Stimulated activated CD4-positive, alpha-beta T cell treated with anti-CD3 and anti-CD28 coated beads, TNF-alpha, amount 100 ng/mL, for 4 hours (primary cell): ENCODE results near the gene PTPRD.

ENCODE experiments used
- DNase-seq, 3 experiments: peaks; one replicate each; pipeline ENCODE4 v3.0.0-alpha.2; 2020; ENCODE audit warnings: low read depth in 3 of 3

PTPRD gene

GRCh38 chr9:8585036-8585435 lies 2027.8 kb downstream of the PTPRD start:
- no peak for DNase-seq

- no peak for DNase-seq
These were observed 2033.1 kb downstream of the PTPRD start for GRCh38 chr9:8579661-8580060.

GRCh38 chr9:8576741-8577140 lies 2036.1 kb downstream of the PTPRD start:
- no peak for DNase-seq

GRCh38 chr9:8574846-8575245 lies 2038.0 kb downstream of the PTPRD start:
- DNase-seq: no peak

- no peak for DNase-seq
These were observed 2040.6 kb downstream of the PTPRD start for GRCh38 chr9:8572209-8572608.

- no peak for DNase-seq
These were observed 2041.2 kb downstream of the PTPRD start for GRCh38 chr9:8571643-8572042.

GRCh38 chr9:8570776-8571175 lies 2042.0 kb downstream of the PTPRD start:
- DNase-seq: no peak

GRCh38 chr9:8569823-8570222 lies 2043.0 kb downstream of the PTPRD start:
- DNase-seq: no peak

- no peak for DNase-seq
These were observed 2044.7 kb downstream of the PTPRD start for GRCh38 chr9:8567963-8568579.

GRCh38 chr9:8564960-8565359 lies 2047.8 kb downstream of the PTPRD start:
- no peak for DNase-seq

- no peak for DNase-seq
These were observed 2052.0 kb downstream of the PTPRD start for GRCh38 chr9:8560560-8561525.

GRCh38 chr9:8558176-8558575 lies 2054.6 kb downstream of the PTPRD start:
- DNase-seq: no peak

- DNase-seq: no peak
These were observed 2056.9 kb downstream of the PTPRD start for GRCh38 chr9:8555762-8556500.

- no peak for DNase-seq
These were observed 2059.4 kb downstream of the PTPRD start for GRCh38 chr9:8553444-8553843.

GRCh38 chr9:8552732-8553131 lies 2060.1 kb downstream of the PTPRD start:
- DNase-seq: no peak

GRCh38 chr9:8549214-8549613 lies 2063.6 kb downstream of the PTPRD start:
- DNase-seq: no peak

- no peak for DNase-seq
These were observed 2069.6 kb downstream of the PTPRD start for GRCh38 chr9:8543219-8543618.

GRCh38 chr9:8542537-8542936 lies 2070.3 kb downstream of the PTPRD start:
- no peak for DNase-seq

GRCh38 chr9:8539681-8540197 lies 2073.1 kb downstream of the PTPRD start:
- no peak for DNase-seq

GRCh38 chr9:8536845-8537244 lies 2076.0 kb downstream of the PTPRD start:
- no peak for DNase-seq

- DNase-seq: no peak
These were observed 2078.0 kb downstream of the PTPRD start for GRCh38 chr9:8534828-8535227.

- no peak for DNase-seq
These were observed 2079.1 kb downstream of the PTPRD start for GRCh38 chr9:8533681-8534080.
